MM.1S (cell line): ENCODE data around the gene PPL.

Source experiments
- DNase-seq: peaks from one replicate; pipeline ENCODE4 v3.0.0-alpha.2; 2015
- H2AFZ ChIP-seq: fragments of 300-600 bp; sonication (generic); 2 replicates; pipeline ENCODE4 v1.6.0; 2016; ENCODE audit warnings: antibody characterized with exemption, low read length
- H3F3A ChIP-seq: fragments of 300-600 bp; sonication (generic); 2 replicates; pipeline ENCODE4 v1.6.1; 2016; ENCODE audit warnings: mild to moderate bottlenecking, antibody characterized with exemption, low read length, moderate library complexity, mixed read lengths; ENCODE audit not compliant: insufficient read depth
- H3K27ac ChIP-seq: fragments of 300-600 bp; sonication (generic); 2 replicates; pipeline ENCODE4 v1.5.1; 2016; ENCODE audit warnings: mild to moderate bottlenecking, low read length
- H3K27me3 ChIP-seq: fragments of 300-600 bp; sonication (generic); replicated peaks from 2 replicates; pipeline ENCODE4 v1.6.0; 2016; ENCODE audit warnings: low read length; ENCODE audit not compliant: insufficient read depth
- H3K36me3 ChIP-seq: fragments of 300-600 bp; sonication (generic); replicated peaks from 2 replicates; pipeline ENCODE4 v1.6.1; 2016; ENCODE audit warnings: mild to moderate bottlenecking, low read length, mixed read lengths; ENCODE audit not compliant: insufficient read depth
- H3K4me1 ChIP-seq: fragments of 300-600 bp; sonication (generic); 2 replicates; pipeline ENCODE4 v1.6.1; 2016; ENCODE audit warnings: low read length, mixed read lengths
- H3K4me2 ChIP-seq: fragments of 300-600 bp; sonication (generic); 2 replicates; pipeline ENCODE4 v1.6.0; 2016; ENCODE audit warnings: low read depth, low read length
- H3K4me3 ChIP-seq: fragments of 300-600 bp; sonication (generic); 2 replicates; pipeline ENCODE4 v1.5.1; 2016; ENCODE audit warnings: low read length, mixed read lengths
- H3K79me2 ChIP-seq: fragments of 300-600 bp; sonication (generic); 2 replicates; pipeline ENCODE4 v1.6.1; 2016; ENCODE audit warnings: mixed run types, low read length, mixed read lengths
- H3K9ac ChIP-seq: fragments of 300-600 bp; sonication (generic); 2 replicates; pipeline ENCODE4 v1.6.1; 2016; ENCODE audit warnings: low read length, mixed read lengths
- H3K9me2 ChIP-seq: fragments of 300-600 bp; sonication (generic); replicated peaks from 2 replicates; pipeline ENCODE4 v1.6.1; 2016; ENCODE audit warnings: mild to moderate bottlenecking, low read length, mixed read lengths; ENCODE audit not compliant: insufficient read depth
- H3K9me3 ChIP-seq: fragments of 300-600 bp; sonication (generic); replicated peaks from 2 replicates; pipeline ENCODE4 v1.6.1; 2016; ENCODE audit warnings: mild to moderate bottlenecking, low read length, mixed read lengths; ENCODE audit not compliant: insufficient read depth
- H4K20me1 ChIP-seq: fragments of 300-600 bp; sonication (generic); 2 replicates; pipeline ENCODE4 v1.6.1; 2016; ENCODE audit warnings: mild to moderate bottlenecking, low read length, moderate library complexity, mixed read lengths; ENCODE audit not compliant: insufficient read depth
- EZH2 ChIP-seq: fragments of 300-600 bp; sonication (generic); optimal IDR thresholded peaks from 2 replicates; pipeline ENCODE3; 2017; ENCODE audit warnings: low read depth, mild to moderate bottlenecking, antibody characterized with exemption, low read length, mixed read lengths
- EZH2phosphoT487 ChIP-seq: fragments of 300-600 bp; sonication (generic); IDR thresholded peaks from 2 replicates; pipeline ENCODE4 v1.6.1; 2018; ENCODE audit warnings: antibody characterized with exemption, low read length
- TF ChIP-seq, protein P1 (sequence below): fragments of 300-600 bp; sonication (generic); IDR thresholded peaks from 2 replicates; pipeline ENCODE4 v1.5.1; 2016; ENCODE audit warnings: antibody characterized with exemption, low read length, mixed read lengths

The PPL gene

DNA sequence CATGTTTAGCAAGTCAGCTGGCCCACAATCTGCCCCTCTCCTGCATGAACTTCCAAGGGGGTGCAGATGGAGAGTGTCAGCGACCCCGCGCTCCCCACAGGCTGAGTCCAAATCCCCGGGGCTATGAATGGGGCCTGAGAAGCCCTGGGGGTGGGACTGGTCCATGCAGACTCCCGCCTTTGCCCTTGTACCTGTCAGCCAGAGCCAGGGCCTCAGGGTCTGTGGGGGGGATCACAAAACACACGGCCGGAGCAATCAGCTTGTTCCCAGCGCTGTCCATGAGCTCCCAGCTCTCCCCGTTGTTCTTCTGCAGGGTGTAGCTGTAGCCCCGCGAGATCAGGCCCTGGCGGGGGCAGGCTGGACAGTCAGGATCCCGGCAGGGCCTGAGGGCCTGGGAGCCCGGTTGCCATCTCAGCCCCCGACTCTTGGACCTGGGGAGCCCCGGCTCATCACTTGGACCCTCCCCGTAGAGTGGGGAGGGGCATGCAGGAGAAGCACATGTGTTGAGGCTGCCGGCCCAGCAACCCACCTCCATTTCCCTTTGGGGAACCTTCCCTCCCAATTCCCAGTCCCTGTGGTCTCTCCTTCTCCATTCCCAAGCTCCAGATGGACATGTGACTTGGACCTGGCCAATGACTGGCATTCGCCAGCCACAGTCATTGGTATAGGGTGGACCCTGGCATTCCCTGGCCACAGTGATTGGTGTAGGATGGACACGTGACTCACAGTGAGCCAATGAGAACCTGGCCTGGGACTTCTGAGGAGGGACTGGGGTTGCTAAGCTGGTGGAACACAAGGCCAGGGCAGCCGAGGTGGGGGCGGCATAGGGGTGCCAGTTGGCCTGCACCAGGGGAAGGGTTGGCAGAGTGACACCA, 42.4 kb downstream of the PPL start:
- Histone ChIP-seq H4K20me1 (no peaks in the 10 kb centered on the region), H3F3A (no peaks in the 10 kb centered on the region), H3K4me1 (no peaks in the 10 kb centered on the region), H3K4me2 (no peak overlapping the region), H3K27me3 (peaks cover 13% of the 10 kb centered on the region), H2AFZ (no peak overlapping the region), H3K9ac (no peak overlapping the region), H3K79me2 (no peaks in the 10 kb centered on the region), H3K4me3 (no peak overlapping the region), H3K36me3 (no peaks in the 10 kb centered on the region), H3K9me2 (no peaks in the 10 kb centered on the region), H3K9me3 (no peaks in the 10 kb centered on the region), H3K27ac (no peak overlapping the region)
- TF ChIP-seq EZH2phosphoT487 = no peak
- TF ChIP-seq, protein P1, sequence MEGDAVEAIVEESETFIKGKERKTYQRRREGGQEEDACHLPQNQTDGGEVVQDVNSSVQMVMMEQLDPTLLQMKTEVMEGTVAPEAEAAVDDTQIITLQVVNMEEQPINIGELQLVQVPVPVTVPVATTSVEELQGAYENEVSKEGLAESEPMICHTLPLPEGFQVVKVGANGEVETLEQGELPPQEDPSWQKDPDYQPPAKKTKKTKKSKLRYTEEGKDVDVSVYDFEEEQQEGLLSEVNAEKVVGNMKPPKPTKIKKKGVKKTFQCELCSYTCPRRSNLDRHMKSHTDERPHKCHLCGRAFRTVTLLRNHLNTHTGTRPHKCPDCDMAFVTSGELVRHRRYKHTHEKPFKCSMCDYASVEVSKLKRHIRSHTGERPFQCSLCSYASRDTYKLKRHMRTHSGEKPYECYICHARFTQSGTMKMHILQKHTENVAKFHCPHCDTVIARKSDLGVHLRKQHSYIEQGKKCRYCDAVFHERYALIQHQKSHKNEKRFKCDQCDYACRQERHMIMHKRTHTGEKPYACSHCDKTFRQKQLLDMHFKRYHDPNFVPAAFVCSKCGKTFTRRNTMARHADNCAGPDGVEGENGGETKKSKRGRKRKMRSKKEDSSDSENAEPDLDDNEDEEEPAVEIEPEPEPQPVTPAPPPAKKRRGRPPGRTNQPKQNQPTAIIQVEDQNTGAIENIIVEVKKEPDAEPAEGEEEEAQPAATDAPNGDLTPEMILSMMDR = no peak
- no peak for TF ChIP-seq EZH2
- DNase-seq = no peak

DNA sequence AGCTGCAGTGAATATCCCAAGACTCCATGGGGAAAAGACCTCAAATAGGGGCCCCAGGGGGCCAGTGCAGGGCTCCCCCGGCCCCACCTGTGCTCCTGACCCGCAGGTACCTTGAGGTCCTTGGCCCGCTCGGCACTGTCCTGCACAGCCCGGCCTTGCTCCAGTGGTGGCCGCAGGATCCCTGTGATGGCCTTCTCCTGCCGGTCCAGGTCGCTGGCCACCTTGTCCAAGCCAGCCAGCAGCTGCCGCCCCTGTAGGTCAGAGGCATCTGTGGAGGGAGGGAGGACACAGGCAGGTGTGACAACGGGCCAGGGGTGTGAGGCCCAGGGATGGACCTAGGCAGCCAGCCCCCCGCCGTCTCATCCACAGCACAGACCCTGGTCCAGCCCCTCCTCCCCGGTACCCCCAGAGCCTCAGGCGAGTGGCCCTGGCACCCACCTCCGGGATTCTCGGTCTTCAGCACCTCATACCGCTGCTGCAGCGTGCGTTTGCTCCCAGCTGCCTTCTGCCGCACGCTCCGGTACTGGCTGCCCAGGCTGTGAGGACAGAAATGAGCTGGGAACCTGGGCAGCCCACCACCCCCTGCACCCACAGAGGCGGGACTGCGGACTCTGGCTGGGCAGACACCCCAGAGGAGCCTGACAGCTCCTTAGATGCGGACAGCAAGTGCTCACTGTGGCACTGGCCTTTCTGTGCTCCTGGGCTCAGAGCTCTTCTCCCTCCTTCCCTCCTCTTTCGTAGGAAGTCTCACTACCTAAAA, 43.7 kb downstream of the PPL start:
- no peak for DNase-seq
- Histone ChIP-seq H4K20me1 (no peaks in the 10 kb centered on the region), H3K9me2 (no peaks in the 10 kb centered on the region), H3K79me2 (no peaks in the 10 kb centered on the region), H2AFZ (no peak overlapping the region), H3K4me2 (no peak overlapping the region), H3K9ac (no peak overlapping the region), H3K4me3 (no peak overlapping the region), H3K9me3 (no peaks in the 10 kb centered on the region), H3K27ac (no peak overlapping the region), H3K27me3 (peaks cover under 1% of the 10 kb centered on the region; the same call in 1 of the 2 replicates), H3F3A (no peaks in the 10 kb centered on the region), H3K36me3 (no peaks in the 10 kb centered on the region), H3K4me1 (no peaks in the 10 kb centered on the region)
- no peak for TF ChIP-seq EZH2
- TF ChIP-seq, protein P1 = no peak
- TF ChIP-seq EZH2phosphoT487 = no peak

DNA sequence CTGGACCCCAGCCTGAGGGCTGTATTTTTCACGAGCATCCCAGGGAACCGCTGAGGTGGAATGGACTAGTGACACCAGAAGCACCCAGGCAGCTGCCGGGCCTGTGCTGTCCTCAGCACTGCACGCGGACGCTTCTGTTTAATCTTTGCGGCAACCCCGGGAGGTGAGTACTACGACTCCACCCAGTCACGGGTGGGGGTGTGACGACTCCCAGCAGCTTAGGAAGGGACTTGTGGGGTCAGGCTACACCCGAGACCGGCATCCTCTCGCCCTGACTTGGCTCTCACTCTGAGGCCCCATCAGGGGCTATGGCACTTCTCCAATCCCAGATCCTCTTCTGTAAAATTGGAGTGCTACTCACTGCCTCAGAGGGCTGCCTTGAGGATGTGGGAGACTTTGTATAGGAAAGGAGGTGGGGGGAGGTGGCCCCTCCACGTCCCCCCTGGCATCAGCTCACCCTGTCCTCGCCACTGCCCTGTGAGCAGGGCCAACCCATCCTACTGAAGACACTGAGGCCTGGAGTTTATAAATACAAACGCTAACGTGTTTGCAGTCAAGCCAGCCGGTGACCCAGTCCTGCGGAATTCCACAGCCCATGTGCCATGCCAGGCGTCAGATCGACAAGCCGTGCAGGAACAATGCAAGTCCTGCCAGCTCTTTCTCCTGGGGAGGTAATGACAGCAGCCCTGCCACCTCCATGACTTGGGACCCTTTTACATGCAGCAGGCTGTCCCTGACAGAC, 44.4 kb downstream of the PPL start:
- Histone ChIP-seq H3K4me3 (no peak overlapping the region), H2AFZ (no peak overlapping the region), H4K20me1 (no peaks in the 10 kb centered on the region), H3K4me1 (no peaks in the 10 kb centered on the region), H3F3A (no peaks in the 10 kb centered on the region), H3K9me3 (no peaks in the 10 kb centered on the region), H3K4me2 (no peak overlapping the region), H3K27me3 (no peaks in the 10 kb centered on the region), H3K27ac (no peak overlapping the region), H3K9ac (no peak overlapping the region), H3K9me2 (no peaks in the 10 kb centered on the region), H3K79me2 (no peaks in the 10 kb centered on the region), H3K36me3 (no peaks in the 10 kb centered on the region)
- TF ChIP-seq, protein P1 = no peak
- TF ChIP-seq EZH2phosphoT487 = no peak
- no peak for DNase-seq
